ENCODE measurements around the gene PLCD1. TPM values are rescaled to one million over a fixed set of nuclear protein-coding genes. Genes with fewer than 3 reads are reported as not detected.

The PLCD1 gene
- total RNA-seq, 2 donors from 2014 or later: 29.7 to 176 TPM

DNA sequence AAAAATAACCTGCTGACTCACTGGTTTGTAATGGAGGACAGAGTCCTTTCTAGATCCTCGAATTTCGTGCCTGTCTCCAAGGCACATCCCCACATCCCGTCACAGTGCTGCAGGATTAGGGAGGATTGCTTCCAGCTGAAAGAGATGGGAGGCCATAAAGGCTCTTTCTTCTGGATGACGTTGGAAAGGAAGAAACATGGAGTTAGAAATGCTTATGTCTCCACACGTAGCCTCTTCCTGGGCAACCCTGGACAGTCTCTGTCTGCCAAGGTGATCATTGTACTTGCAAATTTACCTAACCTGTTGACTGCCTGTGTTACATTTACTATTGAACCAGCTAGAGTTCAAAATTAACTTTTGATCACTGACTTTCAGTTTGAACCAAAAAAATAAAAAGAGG is 66.4 kb downstream of the PLCD1 start:
- Histone ChIP-seq H3K4me1 (replicated peaks) (no peaks in the 10 kb centered on the region), H3K27me3 (replicated peaks; ENCODE audit: insufficient read depth) (no peaks in the 10 kb centered on the region), H3K4me3 (no peak overlapping the region), H3K9me3 (no peaks in the 10 kb centered on the region), H3K36me3 (no peaks in the 10 kb centered on the region), H3K27ac (peak overlapping the region in 1 of 2 donors; percentile 29)
- TF ChIP-seq POLR2AphosphoS5 (IDR thresholded peaks at IDR 0.05) (no peak), POLR2A (IDR thresholded peaks at IDR 0.05) (no peak)
- TF ChIP-seq, protein P1, sequence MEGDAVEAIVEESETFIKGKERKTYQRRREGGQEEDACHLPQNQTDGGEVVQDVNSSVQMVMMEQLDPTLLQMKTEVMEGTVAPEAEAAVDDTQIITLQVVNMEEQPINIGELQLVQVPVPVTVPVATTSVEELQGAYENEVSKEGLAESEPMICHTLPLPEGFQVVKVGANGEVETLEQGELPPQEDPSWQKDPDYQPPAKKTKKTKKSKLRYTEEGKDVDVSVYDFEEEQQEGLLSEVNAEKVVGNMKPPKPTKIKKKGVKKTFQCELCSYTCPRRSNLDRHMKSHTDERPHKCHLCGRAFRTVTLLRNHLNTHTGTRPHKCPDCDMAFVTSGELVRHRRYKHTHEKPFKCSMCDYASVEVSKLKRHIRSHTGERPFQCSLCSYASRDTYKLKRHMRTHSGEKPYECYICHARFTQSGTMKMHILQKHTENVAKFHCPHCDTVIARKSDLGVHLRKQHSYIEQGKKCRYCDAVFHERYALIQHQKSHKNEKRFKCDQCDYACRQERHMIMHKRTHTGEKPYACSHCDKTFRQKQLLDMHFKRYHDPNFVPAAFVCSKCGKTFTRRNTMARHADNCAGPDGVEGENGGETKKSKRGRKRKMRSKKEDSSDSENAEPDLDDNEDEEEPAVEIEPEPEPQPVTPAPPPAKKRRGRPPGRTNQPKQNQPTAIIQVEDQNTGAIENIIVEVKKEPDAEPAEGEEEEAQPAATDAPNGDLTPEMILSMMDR (IDR thresholded peaks at IDR 0.05): no peak
- intact Hi-C loops (cut with DNase I): no loop called here
- no peak for DNase-seq (ENCODE audit: low spot score)
- WGBS: 48% methylated on average over 5 of the region's 5 CpGs

DNA sequence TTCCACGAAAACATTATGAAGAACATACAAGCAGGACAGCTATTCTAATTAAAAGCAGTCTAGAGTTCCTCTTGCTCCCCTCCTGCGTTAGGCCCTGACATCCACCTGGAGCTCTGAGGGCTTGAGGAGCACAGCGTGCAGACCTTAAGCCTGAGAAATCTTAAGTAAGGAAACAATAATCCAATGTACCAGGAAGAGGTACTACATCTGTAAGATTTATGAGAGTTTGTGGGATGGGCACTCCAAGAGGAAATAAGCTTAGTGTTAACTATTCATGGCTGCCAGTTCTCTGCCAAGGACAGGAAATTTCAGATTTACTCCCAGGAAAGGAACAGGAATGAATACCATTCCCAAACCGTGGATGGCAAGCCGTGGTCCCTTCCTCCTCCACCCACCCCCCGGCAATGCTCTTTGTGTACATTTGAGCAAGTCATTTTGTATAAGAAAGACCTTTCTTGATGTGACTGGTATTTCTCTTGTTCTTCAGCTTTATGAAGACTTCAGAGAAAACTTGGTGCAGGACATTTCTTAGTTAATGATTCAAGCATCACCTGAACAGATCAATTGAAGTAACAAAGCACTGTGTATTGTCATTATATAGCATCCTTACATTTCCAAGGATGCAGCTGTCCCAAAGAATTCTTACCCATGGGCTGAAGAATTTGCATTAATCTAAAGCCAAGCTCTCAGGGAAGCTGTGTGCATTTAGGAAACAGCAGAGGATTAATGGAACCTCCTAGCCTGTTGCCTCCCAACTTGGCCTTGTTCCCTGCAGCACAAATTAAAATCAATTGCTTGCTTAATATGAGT is 67.6 kb downstream of the PLCD1 start:
- Histone ChIP-seq H3K4me1 (replicated peaks) (peaks cover 2% of the 10 kb centered on the region), H3K9me3 (no peaks in the 10 kb centered on the region), H3K27ac (peak overlapping the region; percentile 44 to 52), H3K4me3 (no peak overlapping the region), H3K27me3 (replicated peaks; ENCODE audit: insufficient read depth) (no peaks in the 10 kb centered on the region), H3K36me3 (no peaks in the 10 kb centered on the region)
- 26% methylated on average over 6 of the region's 6 CpGs for WGBS
- intact Hi-C loops (cut with DNase I): no loop called here
- peak; percentile 64 for TF ChIP-seq POLR2AphosphoS5 (IDR thresholded peaks at IDR 0.05)
- TF ChIP-seq, protein P1 (IDR thresholded peaks at IDR 0.05): no peak
- TF ChIP-seq POLR2A (IDR thresholded peaks at IDR 0.05): no peak
- DNase-seq (ENCODE audit: low spot score): no peak

DNA sequence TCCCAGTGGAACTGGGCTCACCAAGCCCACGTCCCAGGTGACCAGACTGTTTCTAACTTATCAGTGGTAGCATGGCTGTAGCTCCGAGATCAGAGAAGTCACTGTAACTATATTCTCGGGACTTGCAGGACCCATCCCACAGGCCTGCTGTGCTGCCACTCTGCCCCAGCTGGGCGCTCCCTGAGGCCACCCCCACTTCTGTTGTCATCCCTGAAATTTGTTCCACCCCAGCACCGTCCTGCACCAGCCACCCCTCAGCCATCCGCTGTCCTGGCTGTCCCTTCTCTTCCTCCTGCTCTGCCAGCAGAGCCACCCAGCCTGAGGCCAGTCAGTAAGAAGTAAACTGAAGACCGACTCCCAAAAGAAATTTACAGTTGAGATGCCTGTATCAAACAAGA is 71.9 kb downstream of the PLCD1 start:
- no peak for DNase-seq (ENCODE audit: low spot score)
- peaks cover 0 to 3% of the 10 kb centered on the region in 2 donors for H3K36me3 ChIP-seq
- H3K27me3 ChIP-seq (replicated peaks; ENCODE audit: insufficient read depth): no peaks in the 10 kb centered on the region
- intact Hi-C loops (cut with DNase I): no loop called here
- H3K4me3 ChIP-seq: no peak overlapping the region
- TF ChIP-seq POLR2AphosphoS5 (IDR thresholded peaks at IDR 0.05) (no peak), POLR2A (IDR thresholded peaks at IDR 0.05) (no peak)
- TF ChIP-seq, protein P1 (IDR thresholded peaks at IDR 0.05): no peak
- 71% methylated on average over 7 of the region's 7 CpGs for WGBS
- peaks cover 4% of the 10 kb centered on the region for H3K4me1 ChIP-seq (replicated peaks)
- H3K27ac ChIP-seq: peak overlapping the region; percentile 52 to 70
- H3K9me3 ChIP-seq: no peaks in the 10 kb centered on the region

Small RNA genes within 50 kb of the gene (microRNA-seq; reads per million reads assigned to microRNA genes)
- 12.2 reads per million, percentile 54 among the genes with 10 or more reads in this experiment for gene MIR26A1

Small RNA genes within 50 kb of the gene (small RNA-seq; reads per million reads assigned to genes)
- gene MIR26A1 (4.5 to 4.7 reads per million in 2 donors), gene RF00019 (0 reads per million in 2 donors)

Other genes with a start within 250 kb of the PLCD1 start
- 10 to 100 TPM; 59.3 to 60.3 TPM for gene CTDSPL, start 167.8 kb downstream of the PLCD1 start, total RNA-seq
- gene VILL, start 38.9 kb downstream of the PLCD1 start, total RNA-seq: 10 to 100 TPM; 29.1 to 29.3 TPM
- 10 to 100 TPM in 1 of 2 donors, under 1 TPM in 1; 0.32 to 13.1 TPM for gene DLEC1, start 9.6 kb upstream of the PLCD1 start, total RNA-seq
- 100 to 1,000 TPM in 1 of 2 donors, 10 to 100 TPM in 1; 89.8 to 112 TPM for gene ACAA1, start 107.5 kb upstream of the PLCD1 start, total RNA-seq
- gene MYD88, start 109.0 kb upstream of the PLCD1 start, total RNA-seq: 10 to 100 TPM; 21.4 to 30.8 TPM
- 10 to 100 TPM; 21.2 to 32.7 TPM for gene OXSR1, start 135.9 kb upstream of the PLCD1 start, total RNA-seq
- gene SLC22A13, start 236.2 kb upstream of the PLCD1 start, total RNA-seq: 1 to 10 TPM in 1 of 2 donors, not detected in 1; 1.6 TPM